ENCODE data around the gene DMD. TPM values are rescaled to one million over a fixed set of nuclear protein-coding genes. Genes with fewer than 3 reads are reported as not detected.

DMD gene
- total RNA-seq, 1 donor from 2014 or later = 30.6 TPM

DNA sequence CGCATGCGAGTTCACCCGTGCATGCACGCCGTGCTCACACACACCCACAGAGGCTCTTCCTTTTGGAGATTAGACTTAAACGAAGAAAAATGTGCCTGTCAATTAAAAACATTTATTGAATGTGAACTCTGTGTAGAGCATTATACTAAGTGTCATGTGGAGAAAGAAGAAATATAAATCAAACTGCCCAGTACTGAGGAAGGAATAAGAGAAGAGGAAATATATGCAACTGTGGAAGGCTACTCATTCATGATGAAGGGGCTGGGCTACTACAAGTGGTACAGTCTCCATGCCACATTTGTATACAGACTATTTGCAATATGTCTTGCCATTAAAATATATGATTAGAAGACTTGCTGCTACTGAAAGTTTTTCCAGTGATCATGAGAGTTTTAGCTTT is 714.7 kb downstream of the DMD start:
- Mint-ChIP-seq H3K9me3 (no peaks in the 10 kb centered on the region), H3K36me3 (no peaks in the 10 kb centered on the region), H3K4me1 (no peaks in the 10 kb centered on the region), H3K4me3 (no peak overlapping the region), H3K27me3 (ENCODE audit: insufficient read depth, low read depth) (no peaks in the 10 kb centered on the region), H3K27ac (no peak overlapping the region)
- Histone ChIP-seq H4K20me1 (ENCODE audit: low read depth) (no peaks in the 10 kb centered on the region), H3K4me1 (no peaks in the 10 kb centered on the region), H3K27ac (no peak overlapping the region), H3K79me2 (ENCODE audit: low read depth) (no peaks in the 10 kb centered on the region), H3K9ac (no peak overlapping the region), H3K36me3 (no peaks in the 10 kb centered on the region), H3K4me2 (no peak overlapping the region), H3F3A (ENCODE audit: low read depth) (no peaks in the 10 kb centered on the region), H3K4me3 (no peak overlapping the region), H3K27me3 (no peaks in the 10 kb centered on the region), H3K9me3 (ENCODE audit: low read depth) (no peaks in the 10 kb centered on the region), H2AFZ (replicated peaks) (no peak overlapping the region)
- no peak for DNase-seq (ENCODE audit: low spot score)
- no peak for TF ChIP-seq EZH2phosphoT487 (IDR thresholded peaks at IDR 0.05)
- TF ChIP-seq, protein P1, sequence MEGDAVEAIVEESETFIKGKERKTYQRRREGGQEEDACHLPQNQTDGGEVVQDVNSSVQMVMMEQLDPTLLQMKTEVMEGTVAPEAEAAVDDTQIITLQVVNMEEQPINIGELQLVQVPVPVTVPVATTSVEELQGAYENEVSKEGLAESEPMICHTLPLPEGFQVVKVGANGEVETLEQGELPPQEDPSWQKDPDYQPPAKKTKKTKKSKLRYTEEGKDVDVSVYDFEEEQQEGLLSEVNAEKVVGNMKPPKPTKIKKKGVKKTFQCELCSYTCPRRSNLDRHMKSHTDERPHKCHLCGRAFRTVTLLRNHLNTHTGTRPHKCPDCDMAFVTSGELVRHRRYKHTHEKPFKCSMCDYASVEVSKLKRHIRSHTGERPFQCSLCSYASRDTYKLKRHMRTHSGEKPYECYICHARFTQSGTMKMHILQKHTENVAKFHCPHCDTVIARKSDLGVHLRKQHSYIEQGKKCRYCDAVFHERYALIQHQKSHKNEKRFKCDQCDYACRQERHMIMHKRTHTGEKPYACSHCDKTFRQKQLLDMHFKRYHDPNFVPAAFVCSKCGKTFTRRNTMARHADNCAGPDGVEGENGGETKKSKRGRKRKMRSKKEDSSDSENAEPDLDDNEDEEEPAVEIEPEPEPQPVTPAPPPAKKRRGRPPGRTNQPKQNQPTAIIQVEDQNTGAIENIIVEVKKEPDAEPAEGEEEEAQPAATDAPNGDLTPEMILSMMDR (IDR thresholded peaks at IDR 0.05) = no peak
- TF ChIP-seq EZH2 (IDR thresholded peaks at IDR 0.05) = no peak

DNA sequence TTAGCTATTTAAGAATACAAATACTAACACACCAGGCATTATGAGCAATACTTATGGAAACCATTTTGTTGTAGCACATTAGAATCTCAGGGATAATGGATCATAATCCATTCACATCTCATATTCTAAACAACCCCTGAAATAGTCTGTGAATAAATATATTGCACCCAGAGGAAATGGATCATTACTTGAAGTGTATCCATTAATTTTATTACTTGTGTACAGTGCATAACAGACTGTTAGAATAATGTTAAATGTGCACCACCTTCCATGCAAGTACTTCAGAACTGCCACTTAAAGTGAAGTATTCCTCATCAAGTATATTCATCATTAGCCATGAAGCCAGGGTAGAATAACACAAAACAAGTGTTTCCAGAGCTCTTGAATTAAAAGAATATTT is 715.5 kb downstream of the DMD start:
- no peaks in the 10 kb centered on the region for H4K20me1 ChIP-seq (ENCODE audit: low read depth)
- TF ChIP-seq, protein P1 (IDR thresholded peaks at IDR 0.05) = no peak
- TF ChIP-seq EZH2 (IDR thresholded peaks at IDR 0.05) = no peak
- no peak for TF ChIP-seq EZH2phosphoT487 (IDR thresholded peaks at IDR 0.05)
- H3K36me3 Mint-ChIP-seq = no peaks in the 10 kb centered on the region
- H3K4me2 ChIP-seq = no peak overlapping the region
- H3K9me3 Mint-ChIP-seq = no peaks in the 10 kb centered on the region
- no peaks in the 10 kb centered on the region for H3K9me3 ChIP-seq (ENCODE audit: low read depth)
- no peak overlapping the region for H3K9ac ChIP-seq
- H3K79me2 ChIP-seq (ENCODE audit: low read depth) = no peaks in the 10 kb centered on the region
- H3F3A ChIP-seq (ENCODE audit: low read depth) = no peaks in the 10 kb centered on the region
- no peaks in the 10 kb centered on the region for H3K27me3 Mint-ChIP-seq (ENCODE audit: insufficient read depth, low read depth)
- no peaks in the 10 kb centered on the region for H3K4me1 ChIP-seq
- no peak overlapping the region for H2AFZ ChIP-seq (replicated peaks)
- H3K4me3 Mint-ChIP-seq = no peak overlapping the region
- no peaks in the 10 kb centered on the region for H3K36me3 ChIP-seq
- H3K27ac ChIP-seq = no peak overlapping the region
- no peak overlapping the region for H3K27ac Mint-ChIP-seq
- no peaks in the 10 kb centered on the region for H3K27me3 ChIP-seq
- H3K4me1 Mint-ChIP-seq = no peaks in the 10 kb centered on the region
- no peak overlapping the region for H3K4me3 ChIP-seq
- DNase-seq (ENCODE audit: low spot score) = no peak

DNA sequence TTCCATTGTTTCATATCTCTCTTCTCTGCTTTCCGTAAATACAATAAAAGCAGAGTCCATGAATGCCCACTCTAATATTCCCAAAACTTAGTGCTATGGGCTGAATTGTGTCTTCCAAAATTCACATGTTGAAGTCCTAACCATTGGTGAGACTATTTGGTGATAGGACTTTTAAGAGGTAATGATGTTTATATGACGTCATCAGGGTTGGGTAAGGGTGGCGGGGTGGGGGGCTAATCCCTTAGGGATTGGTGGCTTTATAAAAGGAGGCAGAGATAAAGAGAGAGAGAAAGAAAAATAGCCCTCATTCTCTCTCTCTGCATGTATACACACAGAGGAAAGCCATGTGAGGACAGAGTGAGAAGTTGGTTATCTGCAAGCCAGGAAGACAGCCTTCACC is 722.2 kb downstream of the DMD start:
- Mint-ChIP-seq H3K4me3 (no peak overlapping the region), H3K4me1 (no peaks in the 10 kb centered on the region), H3K9me3 (no peaks in the 10 kb centered on the region), H3K36me3 (no peaks in the 10 kb centered on the region), H3K27ac (no peak overlapping the region), H3K27me3 (ENCODE audit: insufficient read depth, low read depth) (no peaks in the 10 kb centered on the region)
- Histone ChIP-seq H3K9me3 (ENCODE audit: low read depth) (no peaks in the 10 kb centered on the region), H3K4me2 (no peak overlapping the region), H3K27ac (no peak overlapping the region), H3K9ac (no peak overlapping the region), H2AFZ (replicated peaks) (no peak overlapping the region), H3K4me1 (no peaks in the 10 kb centered on the region), H3K4me3 (no peak overlapping the region), H3K27me3 (no peaks in the 10 kb centered on the region), H3F3A (ENCODE audit: low read depth) (no peaks in the 10 kb centered on the region), H4K20me1 (ENCODE audit: low read depth) (no peaks in the 10 kb centered on the region), H3K79me2 (ENCODE audit: low read depth) (no peaks in the 10 kb centered on the region), H3K36me3 (no peaks in the 10 kb centered on the region)
- no peak for DNase-seq (ENCODE audit: low spot score)
- TF ChIP-seq EZH2 (IDR thresholded peaks at IDR 0.05) (no peak), EZH2phosphoT487 (IDR thresholded peaks at IDR 0.05) (no peak)
- TF ChIP-seq, protein P1 (IDR thresholded peaks at IDR 0.05) = no peak

Data from neural progenitor cell (in vitro differentiated cells).